IMR-90 (cell line): ENCODE data around the gene ADD1. TPM values are rescaled to one million over a fixed set of nuclear protein-coding genes. Genes with fewer than 3 reads are reported as not detected.

Experiments used
- ATAC-seq: fragments of 200-7000 bp; cut with Tn5 transposase; 2 replicates; pipeline ENCODE4 v1.9.1; 2020; ENCODE audit warnings: low read depth, mild to moderate bottlenecking, moderate library complexity
- BruUV-seq: library from RNA; stranded (reverse); fragments of 400-500 nt; replicated peaks from 2 replicates; lab custom pipeline; 2021; lab: Mats Ljungman, UMichigan
- CTCF ChIA-PET: fragments of 300-600 bp; formaldehyde crosslinking; extraction: SDS; loops from one replicate; lab custom pipeline; 2021; ENCODE audit warnings: antibody characterized with exemption; lab: Yijun Ruan, JAX
- POLR2A ChIA-PET: fragments of 300-600 bp; sonication (Branson Sonifier 250); formaldehyde crosslinking; loops from one replicate; lab custom pipeline; 2022; ENCODE audit warnings: antibody characterized with exemption; ENCODE audit not compliant: unreplicated experiment; lab: Charles Lee
- DNase-seq: peaks from one replicate; pipeline ENCODE4 v3.0.0; 2013
- H2AFZ ChIP-seq: replicated peaks from 2 replicates; pipeline ENCODE3; 2013; ENCODE audit warnings: low read length, mild to moderate bottlenecking; ENCODE audit not compliant: poor library complexity
- H2AK5ac ChIP-seq: 2 replicates; pipeline ENCODE4 v1.6.1; 2013; ENCODE audit warnings: low read depth, low read length, inconsistent platforms
- H2AK9ac ChIP-seq: replicated peaks from 2 replicates; pipeline ENCODE3; 2013; ENCODE audit warnings: mild to moderate bottlenecking, low read depth, low read length, moderate library complexity; ENCODE audit not compliant: poor library complexity
- H2BK120ac ChIP-seq: 2 replicates; pipeline ENCODE4 v1.6.1; 2013; ENCODE audit warnings: low read depth, low read length, inconsistent platforms
- H2BK15ac ChIP-seq: 3 replicates; pipeline ENCODE4 v1.6.1; 2013; ENCODE audit warnings: low read depth, low read length, inconsistent platforms
- H2BK20ac ChIP-seq: 2 replicates; pipeline ENCODE4 v1.6.1; 2013; ENCODE audit warnings: low read depth, mild to moderate bottlenecking, inconsistent platforms, low read length, moderate library complexity
- H2BK5ac ChIP-seq: 2 replicates; pipeline ENCODE4 v1.6.1; 2013; ENCODE audit warnings: mild to moderate bottlenecking, low read depth, low read length, inconsistent platforms; ENCODE audit not compliant: poor library complexity, severe bottlenecking
- H3K14ac ChIP-seq: replicated peaks from 2 replicates; pipeline ENCODE4 v1.6.1; 2013; ENCODE audit warnings: low read depth, low read length, inconsistent platforms
- H3K18ac ChIP-seq: 2 replicates; pipeline ENCODE4 v1.6.1; 2013; ENCODE audit warnings: low read depth, low read length, control low read depth
- H3K23ac ChIP-seq: 2 replicates; pipeline ENCODE4 v1.6.1; 2013; ENCODE audit warnings: low read depth, low read length, inconsistent platforms
- H3K27ac ChIP-seq: 2 replicates; pipeline ENCODE4 v1.5.1; 2013; ENCODE audit warnings: mild to moderate bottlenecking, control low read depth, low read length; ENCODE audit not compliant: insufficient read depth
- H3K27me3 ChIP-seq: 2 replicates; pipeline ENCODE4 v1.6.1; 2013; ENCODE audit warnings: low read length; ENCODE audit not compliant: control insufficient read depth, insufficient read depth
- H3K36me3 ChIP-seq: 2 replicates; pipeline ENCODE4 v1.6.1; 2013; ENCODE audit warnings: low read length, mixed read lengths; ENCODE audit not compliant: control insufficient read depth, insufficient read depth
- H3K4ac ChIP-seq: 2 replicates; pipeline ENCODE4 v1.6.1; 2013; ENCODE audit warnings: low read depth, low read length, inconsistent platforms
- H3K4me1 ChIP-seq: 2 replicates; pipeline ENCODE4 v1.6.1; 2013; ENCODE audit warnings: low read length, mixed read lengths; ENCODE audit not compliant: control insufficient read depth, insufficient read depth
- H3K4me2 ChIP-seq: 2 replicates; pipeline ENCODE4 v1.6.1; 2013; ENCODE audit warnings: low read depth, mild to moderate bottlenecking, control low read depth, low read length, moderate library complexity
- H3K4me3 ChIP-seq: 2 replicates; pipeline ENCODE4 v1.5.1; 2013; ENCODE audit warnings: low read depth, mild to moderate bottlenecking, control low read depth, low read length, moderate library complexity; ENCODE audit not compliant: insufficient read depth
- H3K56ac ChIP-seq: 2 replicates; pipeline ENCODE4 v1.6.1; 2013; ENCODE audit warnings: low read length, inconsistent platforms; ENCODE audit not compliant: insufficient read depth; ENCODE audit errors: extremely low read depth
- H3K79me1 ChIP-seq, 2 experiments: 2 replicates each; pipeline ENCODE4 v1.6.1; 2013; ENCODE audit warnings: low read length in 2 of 2, inconsistent platforms in 1 of 2, low read depth in 1 of 2
- H3K9ac ChIP-seq: 2 replicates; pipeline ENCODE4 v1.6.1; 2013; ENCODE audit warnings: low read depth, low read length, control low read depth
- H3K9me1 ChIP-seq: 2 replicates; pipeline ENCODE4 v1.6.1; 2013; ENCODE audit warnings: low read length, inconsistent platforms; ENCODE audit not compliant: insufficient read depth
- H3K9me3 ChIP-seq: 2 replicates; pipeline ENCODE4 v1.6.1; 2013; ENCODE audit warnings: low read length; ENCODE audit not compliant: control insufficient read depth, insufficient read depth
- H4K20me1 ChIP-seq: 2 replicates; pipeline ENCODE4 v1.6.1; 2013; ENCODE audit warnings: low read length, inconsistent platforms; ENCODE audit not compliant: insufficient read depth
- H4K5ac ChIP-seq: 2 replicates; pipeline ENCODE4 v1.6.1; 2013; ENCODE audit warnings: mild to moderate bottlenecking, low read depth, low read length, control low read depth
- H4K8ac ChIP-seq, 2 experiments: 2 replicates each; pipeline ENCODE4 v1.6.1; 2013; ENCODE audit warnings: low read depth in 2 of 2, low read length in 2 of 2, control low read depth in 1 of 2, inconsistent platforms in 1 of 2
- H4K91ac ChIP-seq: 2 replicates; pipeline ENCODE4 v1.6.1; 2013; ENCODE audit warnings: low read depth, low read length, inconsistent platforms; ENCODE audit not compliant: insufficient read depth
- CEBPB ChIP-seq: IDR thresholded peaks from 2 replicates; pipeline ENCODE4 v1.6.1; 2012; ENCODE audit warnings: low read depth, low read length, improper control_type of control experiment
- FOS ChIP-seq: fragments of 150-350 bp; IDR thresholded peaks from 2 replicates; pipeline ENCODE4 v1.6.1; 2016; ENCODE audit warnings: low read depth, low read length
- MAFK ChIP-seq: IDR thresholded peaks from 2 replicates; pipeline ENCODE4 v1.6.1; 2012; ENCODE audit warnings: low read depth, low read length, improper control_type of control experiment
- MAZ ChIP-seq: IDR thresholded peaks from 2 replicates; pipeline ENCODE4 v1.6.1; 2012; ENCODE audit warnings: low read depth, mild to moderate bottlenecking, low read length, improper control_type of control experiment, moderate library complexity, borderline replicate concordance
- RFX5 ChIP-seq: IDR thresholded peaks from 2 replicates; pipeline ENCODE4 v1.8.0; 2012; ENCODE audit warnings: low read depth, mild to moderate bottlenecking, low read length, moderate library complexity
- WGBS, 2 experiments: methylation state at CpG; one replicate each; pipeline versions ENCODE4 v1.1.5 to v1.1.7; 2013; ENCODE audit warnings: missing lambda C conversion rate in 2 of 2; ENCODE audit not compliant: insufficient read length in 1 of 2; ENCODE audit errors: extremely low coverage in 2 of 2; 5-methylcytosine and 5-hydroxymethylcytosine counted together
- dilution Hi-C: fragments of 300-500 bp; cut with HindIII; formaldehyde crosslinking; loops from one replicate; pipeline ENCODE4 v1.14.3; 2018; ENCODE audit warnings: low sequenced_read_pairs; ENCODE audit not compliant: unreplicated experiment
- in situ Hi-C: fragments of 300-500 bp; cut with MboI; formaldehyde crosslinking; loops from 3 replicates; pipeline ENCODE4 v1.14.3; 2019; ENCODE audit warnings: low sequenced_read_pairs, inconsistent platforms, mixed read lengths
- intact Hi-C: fragments of 100-400 bp; cut with micrococcal nuclease; formaldehyde crosslinking; loops from 2 replicates; pipeline ENCODE4 v1.10.0; 2022
- polyA plus RNA-seq, 3 experiments: library from polyadenylated mRNA; depleted of rRNA; stranded (reverse); fragments of >200 nt; gene quantifications; 2 replicates each; pipeline ENCODE4 v1.2.3, GENCODE V29; 2012; ENCODE audit warnings: low replicate concordance in 1 of 3
- total RNA-seq: library from RNA; depleted of rRNA; stranded (reverse); fragments of >200 nt; gene quantifications from 2 replicates; pipeline ENCODE4 v1.2.3, GENCODE V29; 2012
- TF ChIP-seq, protein P1 (sequence below): fragments of 150-350 bp; IDR thresholded peaks from 2 replicates; pipeline ENCODE4 v1.6.1; 2017; ENCODE audit warnings: mild to moderate bottlenecking, antibody characterized with exemption, low read length, low read depth

Gene ADD1
- total and polyA plus RNA-seq, 2 of the 4 experiments (the other 2 are of a cell fraction) = 122 to 215 TPM

DNA sequence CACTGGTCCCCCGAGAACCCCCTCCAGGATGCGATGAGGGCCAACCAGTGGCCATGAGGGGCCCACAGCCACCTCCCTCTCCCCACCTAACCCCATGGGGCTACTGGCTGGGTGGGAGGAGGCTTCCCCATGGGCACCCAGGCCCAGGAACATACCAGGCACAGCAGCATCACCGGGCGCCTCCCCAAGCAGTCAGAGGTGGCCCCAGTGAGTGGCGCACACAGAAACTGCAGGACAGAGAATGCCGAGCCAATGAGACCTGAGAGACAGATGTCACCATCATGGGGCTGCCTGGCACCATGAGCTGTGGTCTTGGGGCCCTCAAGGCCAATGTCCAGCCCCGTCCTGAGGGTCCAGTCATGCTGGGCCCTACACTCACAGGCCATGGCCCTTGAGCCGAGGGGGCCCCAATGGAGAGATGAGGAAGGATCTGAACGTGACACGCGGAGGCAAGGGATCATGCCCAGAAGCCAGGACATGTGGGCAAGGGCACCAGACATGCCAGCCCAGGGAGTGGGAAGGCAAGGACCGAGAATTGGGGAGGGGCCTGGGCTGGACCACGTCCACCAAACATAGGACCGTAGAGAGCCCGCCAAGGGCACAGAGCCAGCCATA is 89.4 kb downstream of the ADD1 start (continued):
- TF ChIP-seq RFX5 = no peak

DNA sequence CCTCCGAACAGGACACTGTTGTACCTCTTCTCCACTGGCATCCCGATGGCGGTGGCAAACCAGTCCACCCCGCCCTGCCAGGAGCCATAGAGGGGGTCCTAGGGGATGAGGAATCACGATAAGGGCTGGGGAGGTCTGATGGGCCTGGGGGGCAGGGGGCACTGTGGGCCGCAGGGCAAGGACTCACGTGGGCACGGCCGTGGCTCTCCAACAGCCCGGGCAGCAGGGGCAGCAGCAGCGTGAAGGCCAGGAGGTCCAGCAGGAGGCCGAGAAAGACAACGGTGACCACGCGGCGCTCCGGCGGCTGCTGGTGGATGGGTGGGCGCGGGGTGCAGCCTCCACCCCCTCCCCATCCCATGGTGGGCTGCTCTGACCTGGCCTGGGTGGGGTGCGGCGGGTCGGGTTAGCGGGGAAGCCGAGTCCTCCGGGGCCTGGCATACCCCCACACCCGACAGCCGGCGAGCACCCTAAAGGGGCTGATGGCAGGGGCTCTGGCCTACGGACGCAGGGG is 90.0 kb downstream of the ADD1 start:
- H3K4me1 ChIP-seq = peaks cover 16% of the 10 kb centered on the region
- 0 out of 2 replicates have a peak, but pooled peaks cover 9% of the 10 kb centered on the region for H3K9me1 ChIP-seq
- peak overlapping the region; percentile 4; the same call in 1 of the 2 replicates for H3K18ac ChIP-seq
- H3K36me3 ChIP-seq = peaks cover 57% of the 10 kb centered on the region
- TF ChIP-seq, protein P1, sequence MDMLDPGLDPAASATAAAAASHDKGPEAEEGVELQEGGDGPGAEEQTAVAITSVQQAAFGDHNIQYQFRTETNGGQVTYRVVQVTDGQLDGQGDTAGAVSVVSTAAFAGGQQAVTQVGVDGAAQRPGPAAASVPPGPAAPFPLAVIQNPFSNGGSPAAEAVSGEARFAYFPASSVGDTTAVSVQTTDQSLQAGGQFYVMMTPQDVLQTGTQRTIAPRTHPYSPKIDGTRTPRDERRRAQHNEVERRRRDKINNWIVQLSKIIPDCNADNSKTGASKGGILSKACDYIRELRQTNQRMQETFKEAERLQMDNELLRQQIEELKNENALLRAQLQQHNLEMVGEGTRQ = no peak
- TF ChIP-seq CEBPB (no peak), MAFK (no peak), MAZ (no peak), FOS (no peak)
- peaks cover 33 to 63% of the 10 kb centered on the region in 2 experiments; a peak in 3 of 4 replicates for H3K79me1 ChIP-seq
- peak; percentile 4 for ATAC-seq
- H4K8ac ChIP-seq = peak overlapping the region; percentile 66 to 87; a peak in 3 of 4 replicates
- H3K4me3 ChIP-seq = peak overlapping the region; percentile 64
- ChIA-PET CTCF (no interaction called here), POLR2A (no interaction called here)
- peak overlapping the region; percentile 83 for H3K9ac ChIP-seq
- intact Hi-C loops = loop anchor here (2.0 to 5.0 kb wide), 2 partner anchors 91 to 169 kb away; partner anchors contain the start of gene ADD1
- peak overlapping the region; percentile 74 for H4K91ac ChIP-seq
- BruUV-seq = no TSS peak
- peaks cover 43% of the 10 kb centered on the region for H4K20me1 ChIP-seq
- in situ Hi-C loops = no loop called here
- H3K27ac ChIP-seq = peak overlapping the region; percentile 70
- H3K4me2 ChIP-seq = peak overlapping the region; percentile 91
- H2AFZ ChIP-seq = peak overlapping the region; percentile 89
- H3K23ac ChIP-seq = peak overlapping the region; percentile 89
- dilution Hi-C loops = no loop called here
- H2AK5ac ChIP-seq = peak overlapping the region; percentile 98
- peak overlapping the region; percentile 98 for H2AK9ac ChIP-seq
- H3K56ac ChIP-seq = peak overlapping the region; percentile 30; the same call in 1 of the 2 replicates
- H3K27me3 ChIP-seq = no peaks in the 10 kb centered on the region
- H3K4ac ChIP-seq = peak overlapping the region; percentile 76
- peak overlapping the region; percentile 19 for H4K5ac ChIP-seq
- WGBS, 2 experiments = 15% methylated on average over 8 of the region's 31 CpGs; no CpG with 5 or more reads in 1 of the 2 experiments
- H2BK120ac ChIP-seq = 0 out of 2 replicates have a peak overlapping the region, but pooled peaks have one; percentile 5
- no peak overlapping the region for H2BK20ac ChIP-seq
- no peaks in the 10 kb centered on the region for H3K9me3 ChIP-seq
- no peak for DNase-seq
- no peak overlapping the region for H2BK15ac ChIP-seq
- peak overlapping the region; percentile 38; the same call in 1 of the 2 replicates for H3K14ac ChIP-seq
- peak overlapping the region; percentile 69 for H2BK5ac ChIP-seq
